Stimulated activated CD4-positive, alpha-beta T cell treated with anti-CD3 and anti-CD28 coated beads, TNF-alpha, amount 100 ng/mL, for 48 hours (primary cell): ENCODE measurements around the gene GPR25.
A peak's percentile ranks its signal among the peaks of the same experiment; 100 is the strongest.

Experiments used
- DNase-seq, 3 donors: peaks; one replicate each; pipeline ENCODE4 v3.0.0-alpha.2; 2020; ENCODE audit warnings: low read depth in 3 of 3

GPR25 gene

DNA sequence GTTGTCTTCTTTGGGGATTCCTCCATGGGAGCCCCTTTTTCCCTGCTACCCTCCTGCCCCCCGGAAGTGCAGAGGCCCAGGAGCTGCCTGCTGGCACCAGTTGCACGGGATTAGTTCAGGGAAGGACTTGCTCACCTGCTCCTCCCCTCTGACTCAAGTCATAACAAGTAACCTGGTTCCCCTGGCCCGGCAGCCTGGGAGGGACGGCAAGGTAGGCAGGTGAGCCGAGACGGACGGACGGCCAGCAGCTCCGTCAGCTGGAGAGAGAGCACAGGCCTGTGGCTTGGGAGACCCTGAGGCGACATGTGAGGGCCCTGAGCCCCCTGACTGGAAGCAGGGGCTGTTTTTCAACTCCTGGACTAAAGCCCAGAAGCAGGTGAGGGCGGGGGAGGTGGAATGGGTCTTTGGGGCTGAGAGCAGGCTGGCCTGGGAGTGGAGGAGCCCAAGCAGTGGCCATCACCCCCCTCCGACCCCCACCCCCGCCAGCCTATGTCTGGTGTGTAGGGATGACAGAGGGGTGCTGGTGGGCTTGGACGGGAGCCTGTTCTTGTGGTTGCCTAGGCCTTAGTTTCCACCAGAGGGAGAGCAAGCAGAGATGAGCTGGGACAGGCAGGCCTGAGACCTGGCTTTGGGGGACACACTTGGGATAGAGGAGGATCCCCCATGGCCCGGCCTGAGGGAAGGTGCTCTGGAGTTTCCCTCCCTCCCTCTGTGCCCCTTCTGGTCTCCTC, 22.1 kb downstream of the GPR25 start, which contains the start of gene INAVA:
Gene INAVA (plus strand): TSS at position 189 of the 731 bp plus-strand sequence. CDS start 3,501 bp downstream, outside the sequence.
- no peak for DNase-seq

DNA sequence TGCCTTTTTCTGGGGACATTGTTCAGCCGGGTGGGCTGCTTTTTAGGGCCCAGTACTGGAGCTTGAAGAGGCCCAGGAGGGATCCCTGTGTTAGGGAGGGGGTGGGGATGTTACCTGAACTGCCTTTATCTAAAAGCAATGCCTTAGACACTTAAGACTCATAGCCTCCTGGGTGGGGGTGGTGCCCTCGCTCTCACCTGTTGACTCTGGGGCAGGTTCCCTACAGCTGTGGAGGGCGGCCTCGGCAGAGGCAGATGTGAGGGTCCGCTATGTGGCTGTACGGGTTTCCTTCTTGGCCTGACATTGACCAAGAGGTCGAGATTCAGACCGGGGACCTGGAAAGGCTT, 22.6 kb downstream of the GPR25 start:
- no peak for DNase-seq

DNA sequence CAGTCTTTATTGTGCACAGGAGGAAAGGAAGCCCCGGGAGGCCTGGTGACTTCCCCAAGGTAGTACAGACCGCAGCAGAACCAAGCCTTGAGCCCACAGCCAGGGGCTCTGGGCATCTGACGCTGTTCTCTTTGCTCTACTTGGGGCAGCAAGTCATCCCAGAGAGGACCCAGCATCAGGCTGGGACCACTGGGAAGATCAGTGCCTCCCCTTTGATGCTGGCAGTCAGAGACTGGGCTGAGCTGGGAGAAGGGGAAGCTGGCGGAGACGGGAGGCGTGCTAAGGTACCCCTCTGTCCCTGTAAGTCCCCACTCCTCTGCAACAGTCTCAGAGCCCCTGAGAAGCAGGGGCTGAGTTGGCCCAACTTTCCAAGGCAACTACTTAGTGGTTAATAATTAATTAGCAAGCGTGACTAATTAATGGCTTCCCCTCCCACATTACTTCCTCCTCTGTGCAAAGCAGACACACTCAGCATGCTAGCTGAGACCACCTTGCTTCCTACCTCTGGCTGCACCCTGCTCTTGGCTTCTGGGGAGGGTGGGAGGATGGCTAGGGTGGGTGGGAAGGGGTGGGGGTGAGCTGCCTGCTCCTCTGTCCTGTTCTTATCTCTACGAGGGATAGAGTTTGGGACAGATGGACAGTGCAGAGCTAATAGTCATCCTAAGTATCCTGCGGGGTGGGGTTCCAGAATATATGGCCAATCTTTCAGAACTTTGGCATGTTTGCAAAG, 23.2 kb downstream of the GPR25 start:
- no peak for DNase-seq

DNA sequence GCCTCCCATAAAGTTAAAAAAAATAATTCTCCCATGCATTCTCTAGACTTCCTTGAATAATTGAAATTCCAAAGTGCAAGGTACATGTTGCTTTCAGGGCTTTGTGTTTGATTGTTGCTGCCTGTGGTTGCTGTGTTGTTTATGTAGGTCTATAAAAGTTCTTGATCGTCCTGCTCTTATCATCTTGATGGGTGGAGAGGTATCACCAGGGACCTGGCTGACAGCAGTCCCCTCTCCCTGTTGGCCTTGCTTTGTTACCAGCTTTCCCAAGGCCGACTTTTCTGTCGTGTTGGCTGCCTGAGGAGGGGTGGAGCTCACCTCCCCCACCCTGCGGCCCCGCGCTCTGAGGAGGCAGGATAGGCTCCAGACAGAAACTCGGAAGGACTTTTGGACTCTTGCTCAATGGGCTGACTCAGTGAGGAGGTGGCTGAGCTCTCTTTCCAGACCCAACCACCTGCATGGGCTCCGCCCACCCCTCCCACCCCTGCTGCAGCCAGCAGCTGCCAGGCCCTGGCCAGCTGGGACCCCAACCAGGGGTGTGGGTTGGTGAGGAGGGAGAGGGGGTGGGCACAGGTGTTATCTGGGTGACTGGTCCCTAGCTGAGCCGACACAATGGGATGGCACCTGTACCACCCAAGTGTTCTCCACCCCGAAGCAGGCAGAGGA, 23.9 kb downstream of the GPR25 start:
- DNase-seq = no peak

DNA sequence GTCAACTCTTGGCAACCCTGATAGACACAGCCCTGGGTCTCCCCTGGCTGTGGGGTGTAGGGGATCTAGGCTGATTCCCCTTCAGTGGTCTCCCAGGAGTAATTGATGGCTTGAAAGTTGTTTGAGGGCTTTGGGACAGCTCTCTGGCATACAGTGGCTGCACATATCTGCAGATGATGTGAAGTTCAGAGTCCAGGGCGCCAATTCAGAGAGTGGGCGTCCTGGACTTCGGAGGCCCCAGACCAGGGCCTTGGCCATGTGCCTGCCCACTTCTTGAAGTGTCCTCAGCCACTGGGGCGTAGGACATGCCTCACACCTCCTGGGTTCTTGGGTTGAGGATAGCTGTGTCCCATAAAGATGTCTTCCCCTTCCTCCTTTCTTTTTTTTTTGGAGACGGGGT, 24.5 kb downstream of the GPR25 start:
- DNase-seq = no peak

DNA sequence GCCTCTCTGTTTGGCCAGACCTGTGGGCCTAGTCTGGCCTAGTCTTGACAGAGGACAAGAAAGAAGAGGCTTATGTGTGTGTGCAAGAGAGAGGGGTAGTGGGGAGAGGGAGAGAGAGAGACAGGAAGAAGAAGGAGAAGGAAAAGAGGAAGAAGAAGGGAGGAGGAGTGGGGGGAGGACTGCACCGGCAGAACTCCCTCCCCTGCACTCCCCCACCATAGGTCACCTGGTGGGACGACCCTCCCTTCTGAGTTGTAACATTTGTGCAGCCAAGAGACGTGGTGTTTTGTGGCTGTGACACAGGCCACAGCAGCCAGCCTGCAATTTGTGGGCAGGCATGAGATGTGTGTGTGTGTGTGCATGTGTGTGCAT, 26.2 kb downstream of the GPR25 start:
- DNase-seq = no peak

DNA sequence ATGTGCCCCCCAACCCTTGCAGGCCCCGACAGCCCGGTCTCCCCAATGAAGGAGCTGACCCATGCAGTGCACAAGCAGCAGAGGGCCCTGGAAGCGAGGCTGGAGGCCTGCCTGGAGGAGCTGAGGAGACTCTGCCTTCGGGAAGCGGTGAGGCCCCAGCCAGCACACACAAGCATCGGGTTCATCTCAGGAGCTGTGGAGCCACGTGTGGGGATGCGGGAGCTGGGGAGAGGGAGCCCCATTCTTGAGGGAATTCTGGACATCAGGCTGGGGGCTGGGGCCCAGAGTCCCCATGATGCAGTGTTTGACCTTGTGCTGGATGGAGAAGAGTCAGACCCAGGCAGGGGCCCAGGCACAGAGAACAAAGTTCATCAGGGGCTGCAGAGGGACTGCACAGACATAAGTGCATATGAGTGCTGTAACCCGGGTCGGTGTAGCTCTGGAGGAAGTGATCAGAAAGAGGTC, 26.7 kb downstream of the GPR25 start:
- DNase-seq = no peak

DNA sequence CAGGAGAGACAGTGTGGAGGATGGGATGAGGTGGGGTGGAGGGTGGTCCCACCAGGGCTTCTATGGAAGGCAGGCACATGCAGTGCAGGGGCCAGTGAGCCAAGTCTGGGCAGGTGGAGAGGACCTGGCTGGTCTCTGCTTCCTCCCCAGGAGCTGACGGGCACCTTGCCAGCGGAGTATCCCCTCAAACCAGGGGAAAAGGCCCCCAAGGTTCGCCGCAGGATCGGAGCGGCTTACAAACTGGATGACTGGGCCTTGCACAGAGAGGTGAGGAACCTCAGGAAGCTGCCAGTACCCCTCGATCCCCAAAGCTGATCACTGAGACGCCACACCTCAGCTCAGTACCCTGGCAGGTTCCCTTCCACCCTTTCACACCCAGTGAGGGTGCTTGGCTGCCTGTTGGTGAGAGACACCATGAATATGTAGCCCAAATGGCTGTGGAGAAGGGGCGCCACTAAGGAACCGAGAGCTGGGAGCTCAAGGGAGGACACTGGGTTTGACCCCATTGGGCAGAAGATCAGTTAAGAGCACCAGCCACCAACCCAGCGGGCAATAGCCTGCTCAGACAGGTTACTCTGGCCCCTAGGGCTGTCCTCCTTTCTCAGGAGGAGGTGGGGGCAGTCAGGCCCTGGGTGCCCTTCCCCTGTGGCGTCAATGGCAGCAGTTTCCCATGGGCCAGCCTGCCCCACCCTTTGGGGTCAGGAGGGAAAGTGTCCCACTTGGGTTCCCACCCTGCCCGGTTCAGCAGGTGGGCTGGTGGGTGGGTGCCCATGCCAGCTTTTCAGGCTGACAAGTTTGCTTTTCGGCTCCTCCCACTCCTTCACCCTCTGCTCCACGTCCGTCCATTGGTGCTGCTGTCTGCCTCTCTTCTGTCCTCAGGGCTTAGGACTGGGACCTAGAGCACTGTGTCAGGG, 27.4 kb downstream of the GPR25 start:
- DNase-seq = no peak

DNA sequence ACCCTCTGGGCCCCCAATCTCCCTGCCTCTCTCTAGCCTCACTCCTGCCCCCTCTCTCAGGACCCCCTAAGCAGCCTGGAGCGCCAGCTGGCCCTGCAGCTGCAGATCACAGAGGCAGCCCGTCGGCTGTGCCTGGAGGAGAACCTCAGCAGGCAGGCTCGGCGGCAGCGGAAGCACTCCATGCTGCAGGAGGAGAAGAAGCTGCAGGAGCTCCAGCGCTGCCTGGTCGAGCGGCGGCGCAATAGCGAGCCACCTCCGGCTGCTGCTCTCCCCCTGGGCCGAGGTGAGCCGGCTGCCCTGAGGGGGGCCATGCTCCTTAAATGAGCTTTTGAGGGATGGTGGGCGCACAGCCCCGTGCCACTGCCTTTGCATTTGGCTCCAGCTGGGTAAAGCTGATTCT, 28.1 kb downstream of the GPR25 start:
- no peak for DNase-seq

DNA sequence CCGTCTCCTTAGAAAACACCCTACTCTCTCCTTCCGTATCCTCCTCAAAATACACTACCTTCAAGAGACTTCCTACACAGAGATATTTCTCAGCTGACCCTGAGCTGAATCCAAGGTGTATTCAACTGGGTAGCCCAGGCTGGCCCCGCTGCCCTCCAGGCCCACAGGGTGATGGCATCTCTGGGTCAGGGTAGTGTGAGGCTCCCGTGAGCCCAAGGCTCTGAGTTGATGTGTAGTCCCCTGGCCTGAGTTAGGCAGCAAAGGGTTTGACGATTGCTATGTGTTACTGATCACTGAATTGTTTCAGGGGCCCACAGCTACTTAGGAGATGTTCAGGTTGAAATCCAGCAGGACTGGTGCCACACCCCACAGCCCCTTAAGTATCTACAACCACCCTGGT, 28.6 kb downstream of the GPR25 start:
- DNase-seq = no peak

DNA sequence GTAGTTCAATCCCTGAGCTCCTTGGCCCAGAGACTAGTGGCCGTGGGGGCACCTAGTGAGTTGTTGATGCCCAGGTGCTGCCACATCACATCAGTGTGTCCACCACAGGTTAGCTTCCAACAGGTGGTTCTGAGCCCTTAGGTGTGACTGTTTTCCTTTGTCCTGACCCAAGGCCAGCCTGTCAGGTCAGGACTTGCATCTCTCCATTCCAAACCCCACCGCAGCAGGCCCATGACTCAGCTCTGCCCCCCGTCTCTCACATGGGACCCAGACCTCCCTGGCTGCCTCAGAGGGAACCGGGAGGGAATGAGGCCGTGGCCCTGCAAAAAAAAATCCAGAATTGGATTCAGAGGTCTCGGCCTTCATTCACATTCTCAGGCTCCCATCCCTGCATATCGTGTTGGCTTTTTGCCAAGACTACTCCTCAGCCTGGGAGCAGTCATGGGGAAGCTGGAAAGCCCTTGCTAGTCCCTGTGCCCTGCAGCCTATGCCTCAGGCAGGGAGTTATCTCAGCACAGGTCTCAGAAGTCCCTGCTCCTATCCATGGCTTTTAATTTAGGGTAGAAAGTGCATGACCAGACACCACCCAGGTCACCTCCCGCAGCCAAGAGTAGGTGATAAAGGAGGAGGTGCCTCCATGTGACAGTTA, 29.1 kb downstream of the GPR25 start:
- no peak for DNase-seq

DNA sequence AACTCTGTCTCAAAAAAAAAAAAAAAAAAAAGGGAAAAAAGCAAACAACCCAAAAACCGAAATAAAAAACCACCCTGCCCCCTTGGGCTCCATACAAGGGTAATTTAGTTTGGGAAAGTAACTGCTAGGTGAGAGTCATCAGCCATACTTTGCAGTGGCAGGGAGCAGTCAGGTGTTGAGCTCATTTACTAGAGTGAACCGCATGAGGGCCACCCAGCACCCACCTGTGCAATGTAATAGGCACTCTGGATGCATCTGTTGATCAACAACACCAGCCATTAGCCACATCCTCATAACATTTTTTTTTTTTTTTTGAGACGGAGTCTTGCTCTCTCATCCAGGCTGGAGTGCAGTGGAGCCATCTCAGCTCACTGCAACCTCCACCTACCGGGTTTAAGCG, 31.0 kb downstream of the GPR25 start:
- DNase-seq = no peak

DNA sequence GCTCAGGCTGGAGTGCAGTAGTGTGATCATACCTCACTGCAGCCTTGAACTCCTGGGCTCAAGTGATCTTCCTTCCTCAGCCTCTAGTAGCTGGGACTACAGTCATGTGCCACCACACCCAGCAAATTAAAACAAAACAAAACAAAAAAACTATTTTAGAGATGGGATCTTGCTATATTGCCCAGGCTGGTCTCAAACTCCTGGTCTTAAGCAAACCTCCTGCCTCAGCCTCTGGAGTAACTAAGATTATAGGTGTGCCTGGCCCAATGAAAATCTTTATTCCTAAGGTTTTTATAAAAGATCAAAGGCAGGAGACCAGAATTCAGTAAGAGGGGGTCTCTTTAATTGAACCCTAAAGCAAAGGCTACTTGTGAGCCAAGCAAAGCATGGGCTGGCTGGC, 32.0 kb downstream of the GPR25 start:
- no peak for DNase-seq

DNA sequence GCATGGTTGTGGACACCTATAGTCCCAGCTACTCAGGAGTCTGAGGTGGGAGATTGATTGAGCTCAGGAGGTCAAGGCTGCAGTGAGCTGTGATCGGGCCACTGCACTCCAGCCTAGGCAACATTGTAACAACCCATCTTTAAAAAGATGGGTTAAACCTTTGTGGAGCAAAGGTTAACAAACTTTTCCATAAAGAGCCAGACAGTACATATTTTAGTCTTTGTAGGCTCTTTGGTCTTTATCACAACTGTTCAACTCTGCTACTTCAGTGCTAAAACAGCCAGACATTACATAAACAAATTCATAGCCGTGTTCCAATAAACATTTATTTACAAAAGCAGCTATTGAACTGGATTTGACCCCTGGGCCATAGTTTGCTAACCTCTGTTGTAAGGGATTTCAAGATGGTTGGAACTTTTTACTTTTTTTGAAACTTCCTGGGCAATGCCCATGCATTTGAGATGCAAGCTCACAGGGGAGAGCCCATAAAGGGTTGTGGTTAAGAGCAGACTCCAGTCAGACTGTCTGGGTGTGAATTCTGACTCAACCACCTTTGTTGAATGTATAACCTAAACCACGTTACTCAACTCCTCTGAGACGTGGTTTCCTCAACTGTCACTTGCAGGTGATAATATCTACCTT, 32.8 kb downstream of the GPR25 start:
- peak in 2 of 3 donors; percentile 29 to 31 for DNase-seq

DNA sequence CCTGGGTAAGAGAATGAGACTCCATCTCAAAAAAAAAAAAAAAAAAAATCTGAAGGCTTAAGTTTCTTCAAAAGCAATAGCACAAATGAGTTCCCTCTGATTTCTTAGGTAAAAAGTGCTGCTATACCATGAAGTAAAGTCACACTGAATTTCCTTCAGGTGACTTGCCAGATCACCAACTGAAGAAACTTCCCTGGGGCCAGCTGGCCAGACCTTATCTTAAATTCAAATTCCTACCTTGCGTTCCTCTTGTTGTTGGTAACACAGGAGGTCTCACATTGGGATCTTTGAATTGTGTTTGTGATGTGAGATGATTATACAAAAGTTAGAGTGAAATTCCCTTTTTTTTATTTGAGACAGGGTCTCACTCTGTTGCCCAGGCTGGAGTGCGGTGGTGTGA, 33.7 kb downstream of the GPR25 start:
- no peak for DNase-seq

DNA sequence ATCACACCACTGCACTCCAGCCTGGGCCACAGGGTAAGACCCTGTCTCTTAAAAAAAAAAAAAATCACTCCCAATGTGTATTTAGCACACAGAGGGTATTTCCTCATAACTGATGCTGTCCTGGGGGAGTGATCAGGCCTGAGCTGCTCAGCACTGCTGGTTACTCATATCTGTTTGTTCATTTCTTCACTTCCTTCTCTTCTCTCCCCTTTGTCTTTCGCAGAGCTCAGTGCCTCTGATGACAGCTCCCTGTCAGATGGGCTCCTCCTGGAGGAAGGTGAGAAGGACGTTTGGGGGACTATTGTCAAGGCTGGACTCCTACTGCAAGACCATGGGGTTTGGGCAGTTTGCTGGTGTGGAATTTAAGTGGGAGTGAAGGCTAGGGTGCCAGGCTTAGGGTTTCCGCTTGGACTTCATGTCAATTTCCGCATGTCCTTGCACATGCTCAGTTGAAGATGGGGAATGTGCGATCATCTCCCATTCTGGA, 34.9 kb downstream of the GPR25 start:
- DNase-seq = no peak

DNA sequence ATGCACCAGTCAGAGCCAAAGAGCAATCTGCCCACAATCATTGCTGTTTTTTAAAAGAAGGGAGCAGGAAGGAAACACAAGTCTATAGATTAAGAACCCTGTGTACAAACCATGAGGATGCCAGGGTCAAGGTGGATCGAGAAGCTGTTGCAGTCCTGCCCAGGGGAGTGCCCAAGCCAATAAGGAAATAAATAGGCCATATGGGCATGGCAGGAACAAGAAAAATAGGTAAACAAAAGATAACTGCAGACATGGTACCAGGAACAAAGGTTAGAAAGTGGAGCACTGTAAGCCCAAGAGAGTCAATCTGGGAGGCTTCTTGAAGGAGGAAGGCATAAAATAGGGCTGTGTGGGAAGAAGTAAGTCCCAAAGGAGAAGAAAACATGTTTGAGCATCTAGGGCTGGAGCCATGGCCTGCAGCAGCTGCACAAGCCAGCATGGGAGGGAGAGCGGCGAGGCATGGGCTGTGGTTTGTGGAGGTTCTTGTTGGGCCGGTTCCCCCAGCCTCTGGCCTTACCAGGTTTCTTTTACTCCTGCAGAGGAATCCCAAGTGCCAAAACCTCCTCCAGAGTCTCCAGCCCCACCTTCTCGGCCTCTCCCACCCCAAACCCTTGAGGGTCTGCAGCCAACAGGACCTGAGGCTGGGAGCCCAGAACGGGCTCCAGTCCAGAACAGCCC, 35.5 kb downstream of the GPR25 start:
- DNase-seq = no peak

DNA sequence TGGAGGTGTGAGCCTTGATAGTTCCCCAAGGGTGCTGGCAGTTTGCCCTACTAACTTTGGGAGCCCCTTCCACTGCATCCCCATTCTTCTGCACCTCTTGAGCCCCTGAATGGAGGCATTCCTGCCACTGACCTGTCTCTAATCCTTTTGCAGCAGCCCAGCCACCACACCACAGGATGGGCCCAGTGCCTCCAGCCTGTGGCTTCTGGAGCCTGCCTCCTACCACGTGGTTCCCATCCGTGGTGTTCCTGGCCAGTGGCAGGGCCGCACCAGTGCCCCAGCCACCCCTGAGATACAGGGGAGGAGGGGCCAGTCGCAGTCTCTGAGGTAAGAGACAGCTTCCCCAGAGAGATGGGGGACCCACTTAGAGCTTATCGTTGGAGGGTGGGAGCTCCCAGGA, 36.3 kb downstream of the GPR25 start:
- no peak for DNase-seq

DNA sequence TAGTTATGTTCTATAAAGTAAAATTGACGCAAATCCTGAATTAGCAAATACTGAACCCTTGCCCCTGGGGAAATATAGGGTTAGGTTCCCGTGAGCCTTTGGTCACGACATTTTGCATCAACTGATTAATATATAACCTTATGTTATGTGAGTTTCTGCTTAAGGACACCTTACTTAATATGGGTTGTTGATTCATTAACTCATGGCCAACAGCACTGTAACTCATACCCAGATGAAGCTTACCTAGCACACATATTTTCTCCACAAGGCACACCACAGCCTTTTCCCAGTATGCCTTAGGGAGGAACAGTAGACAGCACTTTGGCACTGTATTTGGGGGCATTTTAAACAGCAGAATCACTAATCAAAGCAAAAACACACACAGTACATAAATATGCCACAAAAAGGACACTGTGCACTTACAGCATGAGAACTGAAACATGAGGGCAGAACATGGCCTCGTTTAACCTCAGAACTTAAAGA, 37.0 kb downstream of the GPR25 start:
- no peak for DNase-seq

DNA sequence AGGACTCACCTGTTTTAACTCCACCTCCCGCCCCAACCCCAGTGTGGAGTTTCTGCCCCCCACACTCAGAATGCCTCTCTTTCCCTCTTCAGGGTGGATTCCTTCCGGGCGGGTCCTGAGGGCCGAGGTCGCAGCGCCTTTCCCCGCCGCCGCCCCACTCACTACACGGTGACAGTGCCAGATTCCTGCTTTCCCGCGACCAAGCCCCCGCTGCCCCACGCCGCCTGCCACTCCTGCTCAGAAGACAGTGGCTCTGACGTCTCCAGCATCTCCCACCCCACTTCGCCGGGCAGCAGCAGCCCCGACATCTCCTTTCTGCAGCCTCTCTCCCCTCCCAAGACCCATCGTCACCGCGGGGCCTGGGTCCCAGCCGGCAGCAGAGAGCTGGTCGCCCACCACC, 38.6 kb downstream of the GPR25 start:
- no peak for DNase-seq
